ENCODE data around the gene BCAS3. TPM values are rescaled to one million over a fixed set of nuclear protein-coding genes. Genes with fewer than 3 reads are reported as not detected.

Gene BCAS3
- total RNA-seq, 1 donor from 2014 or later = 30.5 TPM

- Mint-ChIP-seq H3K27ac (ENCODE audit: unreplicated experiment) (no peak overlapping the region), H3K36me3 (ENCODE audit: low read depth) (no peaks in the 10 kb centered on the region), H3K9me3 (peaks cover 2% of the 10 kb centered on the region), H3K4me1 (peaks cover 10% of the 10 kb centered on the region), H3K4me3 (no peak overlapping the region), H3K27me3 (ENCODE audit: low read depth) (no peaks in the 10 kb centered on the region)
- DNase-seq (ENCODE audit: low read depth, low spot score) = no peak
- no peak for TF ChIP-seq CTCF (conservative IDR thresholded peaks at IDR 0.05)
Measured at GRCh38 chr17:60845012-60845411, 167.4 kb downstream of the BCAS3 start.

- no peak for DNase-seq (ENCODE audit: low read depth, low spot score)
- TF ChIP-seq CTCF (conservative IDR thresholded peaks at IDR 0.05) = no peak
- no peak overlapping the region for H3K4me3 Mint-ChIP-seq
- H3K9me3 Mint-ChIP-seq = peaks cover 2% of the 10 kb centered on the region
- no peaks in the 10 kb centered on the region for H3K27me3 Mint-ChIP-seq (ENCODE audit: low read depth)
- H3K27ac Mint-ChIP-seq (ENCODE audit: unreplicated experiment) = no peak overlapping the region
- H3K36me3 Mint-ChIP-seq (ENCODE audit: low read depth) = no peaks in the 10 kb centered on the region
- peaks cover 11% of the 10 kb centered on the region for H3K4me1 Mint-ChIP-seq
Measured at GRCh38 chr17:60846175-60846574, 168.5 kb downstream of the BCAS3 start.

GRCh38 chr17:60851181-60851580 is 173.5 kb downstream of the BCAS3 start:
- Mint-ChIP-seq H3K27me3 (ENCODE audit: low read depth) (no peaks in the 10 kb centered on the region), H3K4me3 (no peak overlapping the region), H3K36me3 (ENCODE audit: low read depth) (no peaks in the 10 kb centered on the region), H3K4me1 (peaks cover 14% of the 10 kb centered on the region), H3K27ac (ENCODE audit: unreplicated experiment) (no peak overlapping the region), H3K9me3 (peaks cover 2% of the 10 kb centered on the region)
- no peak for DNase-seq (ENCODE audit: low read depth, low spot score)
- TF ChIP-seq CTCF (conservative IDR thresholded peaks at IDR 0.05) = no peak

GRCh38 chr17:60857556-60858080 is 180.0 kb downstream of the BCAS3 start:
- H3K27me3 Mint-ChIP-seq (ENCODE audit: low read depth) = no peaks in the 10 kb centered on the region
- H3K27ac Mint-ChIP-seq (ENCODE audit: unreplicated experiment) = no peak overlapping the region
- DNase-seq (ENCODE audit: low read depth, low spot score) = no peak
- H3K4me3 Mint-ChIP-seq = no peak overlapping the region
- H3K36me3 Mint-ChIP-seq (ENCODE audit: low read depth) = peaks cover 15% of the 10 kb centered on the region
- H3K9me3 Mint-ChIP-seq = peaks cover 11% of the 10 kb centered on the region
- TF ChIP-seq CTCF (conservative IDR thresholded peaks at IDR 0.05) = no peak
- H3K4me1 Mint-ChIP-seq = peaks cover 12% of the 10 kb centered on the region

GRCh38 chr17:60862482-60862881 is 184.8 kb downstream of the BCAS3 start:
- no peak overlapping the region for H3K4me3 Mint-ChIP-seq
- H3K27me3 Mint-ChIP-seq (ENCODE audit: low read depth) = no peaks in the 10 kb centered on the region
- H3K4me1 Mint-ChIP-seq = peaks cover 9% of the 10 kb centered on the region

More at GRCh38 chr17:60862482-60862881, 184.8 kb downstream of the BCAS3 start:
- no peak for DNase-seq (ENCODE audit: low read depth, low spot score)
- Mint-ChIP-seq H3K36me3 (ENCODE audit: low read depth) (peaks cover 15% of the 10 kb centered on the region), H3K27ac (ENCODE audit: unreplicated experiment) (no peak overlapping the region), H3K9me3 (peaks cover 11% of the 10 kb centered on the region)
- no peak for TF ChIP-seq CTCF (conservative IDR thresholded peaks at IDR 0.05)
